ENCODE results near the gene ZMAT3.

Gene ZMAT3

DNA sequence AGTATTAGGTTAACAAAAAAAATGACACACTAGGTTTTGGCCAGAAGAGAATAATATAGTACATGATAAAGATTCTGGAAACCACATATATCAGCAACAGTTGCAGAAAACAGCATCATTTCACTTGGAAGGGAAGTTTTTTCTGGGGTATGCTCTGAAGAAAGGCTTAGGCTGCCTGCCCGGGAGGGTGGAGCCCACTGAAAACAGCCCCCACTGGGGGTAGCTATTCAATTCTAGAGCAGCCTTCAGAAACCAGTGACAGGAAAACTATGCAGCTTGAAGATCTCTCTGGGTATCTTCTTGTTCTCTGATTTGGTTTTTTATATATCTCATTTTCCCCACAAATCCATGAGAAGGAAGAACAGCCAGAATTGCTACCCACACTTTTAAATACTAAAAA lies 43.2 kb downstream of the ZMAT3 start:
- DNase-seq (ENCODE audit: extremely low spot score, insufficient read length, low read depth) (no peak), FAIRE-seq (no peak)

DNA sequence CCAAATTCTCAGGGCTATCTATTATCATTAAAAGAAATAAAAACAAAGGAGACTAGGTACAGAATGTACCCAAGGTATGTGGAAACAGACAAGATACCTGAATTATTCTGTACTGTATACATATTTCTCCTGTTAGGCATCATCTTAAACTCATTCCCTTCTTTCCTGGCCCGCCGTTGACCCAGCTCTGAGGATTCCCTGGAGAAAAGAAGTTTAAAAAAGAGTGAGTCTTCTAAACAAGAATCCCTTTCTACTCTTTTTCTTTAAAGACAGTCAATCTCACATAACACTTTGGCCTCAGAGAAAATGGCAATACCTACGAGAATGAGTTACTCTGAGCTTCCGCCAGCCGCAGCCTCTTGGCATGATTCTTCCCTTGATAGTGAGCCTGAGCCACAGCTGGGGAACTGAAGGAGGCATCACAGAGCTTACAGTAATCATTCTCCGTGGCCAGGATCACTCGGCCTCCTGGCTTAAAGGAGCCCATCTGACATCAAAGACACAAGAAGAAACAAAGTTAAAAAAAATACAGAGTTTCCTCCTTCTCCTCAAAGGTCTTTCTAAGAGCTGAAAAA lies 44.2 kb downstream of the ZMAT3 start:
- no peak for DNase-seq (ENCODE audit: extremely low spot score, insufficient read length, low read depth)

DNA sequence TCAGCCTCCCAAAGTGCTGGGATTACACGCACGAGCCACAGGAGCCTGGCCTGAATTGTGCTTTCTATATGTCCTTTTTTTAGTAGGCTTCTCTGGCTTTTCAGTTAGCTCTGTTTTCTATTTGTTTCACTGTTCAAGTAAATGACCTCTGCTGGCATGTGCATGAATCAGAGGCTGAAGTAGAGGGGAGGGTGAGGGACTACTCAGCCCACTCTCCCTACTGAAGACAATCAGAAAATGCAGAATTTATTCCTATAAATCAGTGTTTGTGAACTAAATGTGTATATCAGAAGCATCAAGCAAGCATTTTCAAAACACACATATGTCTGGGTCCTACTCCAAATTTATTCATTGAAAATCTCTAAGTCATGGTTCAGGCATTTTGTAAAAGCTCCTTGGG lies 45.0 kb downstream of the ZMAT3 start:
- no peak for FAIRE-seq
- no peak for DNase-seq (ENCODE audit: extremely low spot score, insufficient read length, low read depth)

More for the DNA sequence above, 44.2 kb downstream of the ZMAT3 start:
- no peak for FAIRE-seq

DNA sequence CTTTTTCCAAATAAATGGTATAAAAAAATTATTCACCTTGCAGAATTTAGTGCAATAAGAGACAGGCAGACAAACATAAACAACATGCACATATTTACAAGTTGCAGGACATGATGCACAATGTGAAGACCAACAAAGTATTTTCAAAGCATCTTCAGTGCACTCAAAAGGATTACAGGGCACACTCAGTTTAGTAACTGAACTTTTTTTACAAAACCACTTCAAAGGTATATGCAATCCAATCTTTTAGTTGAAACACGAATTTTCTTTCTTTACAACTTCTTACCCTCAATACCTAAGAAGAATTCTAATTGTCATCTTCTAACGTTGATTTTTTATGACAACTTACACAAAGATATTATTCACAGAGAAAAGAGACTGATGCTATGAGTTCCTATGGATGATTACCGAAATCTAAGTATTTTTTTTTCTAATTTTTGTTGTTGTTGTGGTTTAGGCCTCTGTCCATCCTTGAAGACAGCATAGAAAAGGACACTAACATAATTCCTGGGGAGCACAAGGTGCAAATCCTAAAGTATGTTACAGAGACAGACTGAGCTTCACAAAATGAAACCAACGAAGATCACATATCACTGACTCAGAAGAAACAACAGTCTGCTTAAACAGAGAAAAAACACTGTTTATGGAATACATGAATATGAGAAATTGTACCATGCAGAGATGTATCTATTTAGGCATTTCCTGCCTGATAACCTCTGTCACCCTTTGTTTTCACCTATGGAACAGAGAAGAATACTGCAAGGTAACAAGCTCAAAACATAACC lies 50.3 kb downstream of the ZMAT3 start:
- no peak for DNase-seq (ENCODE audit: extremely low spot score, insufficient read length, low read depth)
- no peak for FAIRE-seq

DNA sequence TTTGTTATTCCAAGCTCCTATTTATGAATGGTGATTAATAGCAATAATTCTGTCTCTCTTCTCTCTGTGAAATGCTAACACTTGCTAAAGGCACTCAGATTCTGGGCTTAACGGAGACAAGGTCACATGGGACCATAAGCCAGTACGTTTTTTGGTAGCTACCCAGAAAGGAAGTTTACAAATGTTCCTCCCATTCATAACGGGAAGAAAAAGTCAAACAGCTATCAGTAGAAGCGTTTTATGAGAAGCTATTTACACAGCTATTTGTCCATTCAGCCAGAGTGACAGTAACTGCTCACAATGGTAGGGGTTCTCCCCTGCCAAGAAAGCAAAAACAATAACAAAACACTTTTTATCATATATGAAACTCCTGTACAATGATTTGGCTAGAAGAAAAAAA lies 51.5 kb downstream of the ZMAT3 start:
- peak; percentile 52 for FAIRE-seq
- no peak for DNase-seq (ENCODE audit: extremely low spot score, insufficient read length, low read depth)

DNA sequence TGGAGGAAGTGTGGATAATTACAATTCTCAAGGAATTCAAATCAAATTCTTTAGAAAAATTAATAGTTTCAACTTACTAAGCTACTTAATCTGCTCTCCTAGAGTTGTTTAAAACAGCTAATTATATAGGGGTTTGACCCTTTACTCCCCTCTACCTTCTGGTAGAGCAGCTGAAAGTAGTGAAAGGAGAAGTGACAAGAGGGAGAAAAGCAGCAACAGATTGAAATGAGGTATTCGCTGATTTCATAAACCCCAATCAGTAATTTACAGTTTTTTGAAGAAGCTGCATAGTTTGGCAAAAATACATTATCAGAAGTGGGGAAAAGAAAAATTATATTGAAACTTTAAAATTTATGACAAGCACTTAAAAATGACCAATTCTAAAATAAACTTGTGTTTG lies 52.8 kb downstream of the ZMAT3 start:
- FAIRE-seq (peak; percentile 56), DNase-seq (ENCODE audit: extremely low spot score, insufficient read length, low read depth) (no peak)

DNA sequence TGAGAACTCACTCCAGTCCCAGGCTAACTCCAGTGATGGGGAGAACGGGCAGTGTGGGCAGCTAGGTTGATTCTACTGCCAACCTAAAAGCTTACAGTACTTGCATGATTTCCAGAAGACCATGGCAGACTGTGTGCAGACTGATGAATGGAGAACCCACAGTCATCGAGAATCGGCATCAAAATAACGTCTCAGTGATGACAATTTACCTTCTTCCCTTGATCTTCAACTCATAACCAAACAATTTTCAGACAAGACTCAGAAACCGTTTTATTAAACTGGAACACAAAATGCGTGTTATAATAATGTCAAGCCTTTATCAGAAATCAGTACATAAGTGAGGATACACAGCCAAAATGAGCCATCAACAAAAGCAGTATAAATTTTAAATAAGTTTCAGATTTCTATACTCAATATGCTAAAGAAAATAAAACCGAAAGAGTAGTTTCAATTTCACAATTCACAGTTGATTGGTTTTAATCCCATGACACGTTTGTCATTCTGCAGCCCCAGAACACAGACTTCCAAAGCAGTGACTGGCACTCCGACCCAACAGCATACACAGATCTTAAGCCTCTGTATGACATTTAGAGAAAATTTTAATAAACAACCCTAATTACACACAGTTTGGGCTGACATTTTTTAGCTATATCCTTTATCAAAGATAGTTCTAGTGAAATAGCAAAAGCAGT lies 54.5 kb downstream of the ZMAT3 start:
- FAIRE-seq (peak; percentile 79), DNase-seq (ENCODE audit: extremely low spot score, insufficient read length, low read depth) (no peak)

DNA sequence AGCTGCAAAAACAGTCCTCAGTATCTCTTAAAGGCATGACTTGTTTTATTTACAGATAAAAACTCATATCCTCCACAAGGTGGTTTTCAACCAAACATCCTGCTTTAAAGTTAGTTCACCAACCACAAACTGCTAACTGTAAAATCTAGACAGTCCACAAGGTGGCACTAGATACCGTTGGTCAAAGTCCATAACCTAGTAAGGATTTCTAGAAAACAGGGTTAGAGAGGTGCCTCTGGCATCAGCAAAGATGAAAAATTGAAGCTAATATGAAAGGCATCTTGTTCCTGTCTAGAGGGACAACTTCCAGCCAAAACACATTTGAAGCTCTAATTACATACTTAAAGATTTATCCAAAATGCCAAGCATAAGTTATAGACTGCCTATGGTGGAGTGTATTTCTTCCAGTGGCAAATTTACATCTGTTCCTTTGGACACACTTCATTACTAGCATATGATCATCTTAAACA lies 56.0 kb downstream of the ZMAT3 start:
- peak; percentile 94 for FAIRE-seq
- DNase-seq (ENCODE audit: extremely low spot score, insufficient read length, low read depth) = no peak

DNA sequence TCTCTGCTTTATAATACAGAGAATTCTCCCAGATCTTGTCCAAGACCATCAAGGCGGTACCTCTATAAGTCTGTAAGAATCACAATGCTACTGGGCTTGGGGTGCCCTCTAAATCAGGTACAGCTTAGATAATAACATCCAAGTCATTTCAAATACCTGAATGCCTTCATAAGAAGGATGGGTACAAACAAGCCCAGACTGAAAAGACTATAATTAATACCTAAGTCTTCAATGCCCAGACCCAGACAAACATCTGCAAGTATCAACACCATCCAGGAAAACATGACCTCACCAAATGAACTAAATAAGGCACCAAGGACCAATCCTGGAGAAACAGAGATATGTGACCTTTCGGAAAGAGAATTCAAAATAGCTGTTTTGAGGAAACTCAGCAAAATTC lies 65.9 kb downstream of the ZMAT3 start:
- DNase-seq (ENCODE audit: extremely low spot score, insufficient read length, low read depth) (no peak), FAIRE-seq (no peak)

DNA sequence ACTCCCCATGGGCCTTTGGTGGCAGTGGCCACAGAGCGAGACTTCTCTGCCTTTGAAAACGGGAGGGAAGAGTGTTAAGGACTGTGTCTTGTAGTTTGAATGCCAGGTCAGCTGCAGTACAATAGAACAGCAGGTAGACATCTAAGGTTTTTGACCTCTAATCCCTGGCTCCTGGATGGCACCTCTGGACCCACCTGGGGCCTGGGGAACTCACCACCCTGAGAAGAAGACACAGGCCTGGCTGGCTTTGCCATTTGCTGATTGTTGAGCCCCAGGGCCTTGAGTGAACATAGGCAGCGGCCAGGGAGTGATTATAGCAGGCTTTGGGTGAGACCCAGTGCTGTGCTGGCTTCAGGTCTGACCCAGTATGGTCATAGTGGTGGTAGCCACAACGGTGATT lies 66.4 kb downstream of the ZMAT3 start:
- FAIRE-seq (no peak), DNase-seq (ENCODE audit: extremely low spot score, insufficient read length, low read depth) (no peak)

DNA sequence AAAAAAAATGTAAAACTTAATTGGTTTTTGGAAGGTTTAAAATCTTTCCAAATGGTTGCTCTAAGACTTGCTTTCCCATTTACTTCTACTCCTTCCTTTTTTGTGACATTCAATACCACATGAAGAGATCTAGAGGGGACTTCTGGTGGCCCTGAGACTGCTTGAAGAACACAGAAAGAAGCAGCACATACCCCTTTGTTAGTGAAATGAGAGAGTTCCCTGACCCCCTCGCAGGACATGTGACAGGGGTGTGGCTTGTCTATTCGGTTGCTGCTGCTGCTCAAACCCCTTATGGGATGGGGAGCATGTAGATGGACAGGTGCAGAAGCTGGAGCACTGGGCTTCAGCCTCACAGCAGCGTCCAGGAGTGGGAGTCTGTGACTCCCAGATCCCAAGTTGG lies 71.0 kb downstream of the ZMAT3 start:
- FAIRE-seq (no peak), DNase-seq (ENCODE audit: extremely low spot score, insufficient read length, low read depth) (no peak)

DNA sequence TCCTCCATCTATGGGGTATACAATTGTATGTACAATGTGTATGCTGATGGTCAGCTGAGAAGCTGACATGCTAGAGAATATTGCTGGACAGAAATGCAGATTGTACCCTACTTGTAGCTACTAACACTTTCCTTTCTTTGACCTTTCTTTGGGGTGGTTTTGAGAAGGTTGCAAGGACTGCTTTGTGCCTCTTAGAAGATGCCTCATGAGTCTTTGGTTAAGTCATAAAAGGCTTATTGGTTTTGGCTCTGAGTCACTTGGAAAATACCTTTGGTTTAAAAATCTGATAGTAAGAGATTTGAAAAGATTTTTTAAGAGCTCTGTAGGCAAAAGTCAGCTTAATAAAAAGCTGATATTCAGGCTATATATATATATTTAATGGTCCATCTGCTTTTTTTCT lies 71.5 kb downstream of the ZMAT3 start:
- DNase-seq (ENCODE audit: extremely low spot score, insufficient read length, low read depth) (no peak), FAIRE-seq (no peak)

DNA sequence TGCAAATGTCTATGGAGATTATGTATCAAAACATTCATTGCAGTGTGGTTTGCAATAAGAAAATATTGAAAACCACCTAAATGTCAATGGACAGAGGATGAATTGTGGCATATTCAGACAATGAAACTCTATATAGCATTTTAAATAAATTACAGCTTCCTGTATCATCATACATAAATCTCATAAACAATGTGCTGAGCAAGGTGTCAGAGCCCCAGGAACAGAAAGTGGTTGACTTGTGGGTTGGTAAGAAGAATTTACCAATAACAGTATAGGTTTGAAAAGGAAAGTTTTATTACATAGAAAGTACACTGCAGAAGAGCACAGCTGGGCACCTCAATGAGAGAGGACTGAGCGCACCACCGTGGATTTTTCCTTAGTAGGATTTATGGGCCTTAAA lies 75.2 kb downstream of the ZMAT3 start:
- DNase-seq (ENCODE audit: extremely low spot score, insufficient read length, low read depth) (no peak), FAIRE-seq (no peak)

DNA sequence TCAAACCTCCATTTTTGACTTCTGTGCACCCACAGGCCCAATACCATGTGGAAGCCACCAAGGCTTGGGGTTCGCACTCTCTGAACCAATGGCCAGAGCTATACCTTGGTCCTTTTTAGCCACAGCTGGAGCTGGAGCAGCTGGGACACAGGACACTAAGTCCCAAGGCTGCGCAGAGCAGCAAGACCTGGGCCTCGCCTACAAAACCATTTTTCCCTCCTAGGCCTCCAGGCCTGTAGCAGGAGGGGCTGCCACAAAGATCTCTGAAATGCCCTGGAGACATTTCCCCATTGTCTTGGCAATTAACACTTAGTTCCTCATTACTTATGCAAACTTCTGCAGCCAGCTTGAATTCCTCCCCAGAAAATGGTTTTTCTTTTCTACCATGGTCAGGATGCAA lies 81.3 kb downstream of the ZMAT3 start:
- FAIRE-seq = no peak

DNA sequence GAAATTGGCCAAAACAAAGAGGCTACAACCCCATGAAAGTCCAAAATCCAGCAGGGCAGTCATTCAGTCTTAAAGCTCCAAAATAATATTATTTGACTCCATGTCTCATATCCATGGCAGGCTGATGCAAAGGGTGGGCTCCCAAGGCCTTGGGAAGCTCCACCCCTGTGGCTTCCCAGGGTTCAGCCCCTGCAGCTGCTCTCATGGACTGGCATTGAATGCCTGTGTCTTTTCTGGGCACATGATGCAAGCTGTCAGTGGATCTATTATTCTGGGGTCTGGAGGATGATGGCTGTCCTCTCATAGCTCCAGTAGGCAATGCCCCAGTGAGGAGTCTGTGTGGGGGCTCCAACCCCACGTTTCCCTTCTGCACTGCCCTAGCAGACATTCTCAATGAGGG lies 81.8 kb downstream of the ZMAT3 start:
- FAIRE-seq (no peak), DNase-seq (ENCODE audit: extremely low spot score, insufficient read length, low read depth) (no peak)

More for the DNA sequence above, 81.3 kb downstream of the ZMAT3 start:
- no peak for DNase-seq (ENCODE audit: extremely low spot score, insufficient read length, low read depth)

DNA sequence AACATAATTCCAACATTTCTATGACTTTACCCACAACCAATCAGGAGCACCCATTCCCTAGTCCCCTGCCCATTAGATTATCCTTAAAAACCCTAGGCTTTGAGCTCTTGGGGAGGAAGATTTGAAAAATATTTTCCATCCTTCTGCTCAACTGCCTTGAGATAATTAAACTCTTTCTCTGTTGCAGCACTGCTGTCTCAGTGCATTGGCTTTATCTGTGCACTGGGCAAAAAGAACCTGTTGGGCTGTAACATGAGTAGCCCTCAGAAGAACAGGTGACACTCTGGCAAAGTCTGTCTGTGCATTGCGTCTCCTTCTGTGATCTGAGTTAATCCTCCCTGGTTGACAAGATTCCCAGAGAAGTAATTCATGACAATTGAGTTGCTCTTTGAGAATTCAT lies 83.9 kb downstream of the ZMAT3 start:
- DNase-seq (ENCODE audit: extremely low spot score, insufficient read length, low read depth) (no peak), FAIRE-seq (no peak)

DNA sequence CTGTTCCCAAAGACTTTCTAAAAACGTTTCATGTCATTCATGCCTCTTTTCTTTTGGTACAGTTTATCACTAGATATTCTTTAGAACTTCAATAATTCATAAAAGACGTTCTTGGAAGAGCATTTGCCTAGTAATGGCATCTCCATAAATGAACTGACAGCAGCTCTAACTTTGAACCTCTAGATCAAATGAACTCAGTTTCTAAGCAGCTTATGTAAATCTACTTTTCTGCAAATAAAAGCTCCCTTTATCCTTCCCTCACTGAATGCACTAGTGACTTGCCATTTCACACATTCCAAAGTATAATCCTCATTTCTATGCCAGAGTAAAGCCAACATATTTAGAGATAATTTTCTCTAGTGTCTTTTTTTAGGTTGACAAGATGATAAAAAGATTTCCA lies 85.2 kb downstream of the ZMAT3 start:
- no peak for FAIRE-seq
- DNase-seq (ENCODE audit: extremely low spot score, insufficient read length, low read depth) = no peak

DNA sequence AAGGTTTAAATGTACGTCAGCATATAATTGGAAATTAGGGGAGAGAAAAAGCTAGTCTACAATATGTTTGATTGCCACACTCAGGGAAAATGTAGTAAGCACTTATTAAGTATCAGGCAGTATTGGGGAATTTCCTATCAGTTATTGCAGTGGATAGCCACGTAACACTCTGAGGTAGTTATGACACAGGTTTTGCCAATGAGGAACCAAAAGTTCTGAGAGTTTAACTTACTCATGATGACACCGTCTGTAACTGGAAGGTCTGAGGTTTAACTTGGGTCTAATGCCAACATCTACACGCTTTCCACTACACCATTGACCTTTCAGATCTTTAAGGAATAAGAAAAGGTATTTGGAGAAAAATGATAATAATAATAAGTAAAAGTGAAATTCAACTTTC lies 89.5 kb downstream of the ZMAT3 start:
- FAIRE-seq (peak; percentile 62), DNase-seq (ENCODE audit: extremely low spot score, insufficient read length, low read depth) (no peak)

DNA sequence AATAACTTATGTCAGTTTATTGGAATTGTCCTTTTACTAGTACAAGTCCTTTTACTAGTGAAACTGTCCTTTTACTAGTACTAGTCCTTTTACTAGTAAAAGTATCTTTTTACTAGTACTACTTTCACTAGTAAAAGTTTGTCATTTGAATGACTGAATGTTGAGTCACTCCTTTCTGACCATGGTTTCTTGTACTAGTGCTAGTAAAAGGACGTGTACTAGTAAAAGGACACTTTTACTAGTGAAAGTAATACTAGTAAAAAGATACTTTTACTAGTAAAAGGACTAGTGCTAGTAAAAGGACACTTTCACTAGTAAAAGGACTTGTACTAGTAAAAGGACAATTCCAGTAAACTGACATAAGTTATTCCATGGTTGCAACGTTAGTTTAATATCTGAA lies 96.3 kb downstream of the ZMAT3 start:
- DNase-seq (ENCODE audit: extremely low spot score, insufficient read length, low read depth) = no peak
- no peak for FAIRE-seq

DNA sequence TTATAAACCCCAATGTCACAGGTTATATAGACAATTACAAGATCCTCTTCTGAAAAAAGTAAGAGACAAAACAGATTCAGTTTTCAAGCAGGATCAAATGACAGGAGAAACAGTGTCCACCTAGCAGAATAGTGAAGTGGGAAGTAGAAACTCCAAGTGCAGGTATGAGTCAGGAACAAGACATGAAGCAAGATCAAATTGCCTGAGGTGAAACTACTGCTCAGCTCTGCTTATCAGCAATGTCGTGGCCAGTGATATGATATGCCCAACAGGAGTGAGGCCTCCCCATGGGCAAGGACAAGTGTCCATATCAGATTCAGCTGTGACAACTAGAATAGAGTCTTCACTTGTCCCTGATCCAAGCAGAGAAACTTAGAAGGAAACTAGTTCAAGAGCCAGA lies 100.0 kb downstream of the ZMAT3 start:
- FAIRE-seq (no peak), DNase-seq (ENCODE audit: extremely low spot score, insufficient read length, low read depth) (no peak)

DNA sequence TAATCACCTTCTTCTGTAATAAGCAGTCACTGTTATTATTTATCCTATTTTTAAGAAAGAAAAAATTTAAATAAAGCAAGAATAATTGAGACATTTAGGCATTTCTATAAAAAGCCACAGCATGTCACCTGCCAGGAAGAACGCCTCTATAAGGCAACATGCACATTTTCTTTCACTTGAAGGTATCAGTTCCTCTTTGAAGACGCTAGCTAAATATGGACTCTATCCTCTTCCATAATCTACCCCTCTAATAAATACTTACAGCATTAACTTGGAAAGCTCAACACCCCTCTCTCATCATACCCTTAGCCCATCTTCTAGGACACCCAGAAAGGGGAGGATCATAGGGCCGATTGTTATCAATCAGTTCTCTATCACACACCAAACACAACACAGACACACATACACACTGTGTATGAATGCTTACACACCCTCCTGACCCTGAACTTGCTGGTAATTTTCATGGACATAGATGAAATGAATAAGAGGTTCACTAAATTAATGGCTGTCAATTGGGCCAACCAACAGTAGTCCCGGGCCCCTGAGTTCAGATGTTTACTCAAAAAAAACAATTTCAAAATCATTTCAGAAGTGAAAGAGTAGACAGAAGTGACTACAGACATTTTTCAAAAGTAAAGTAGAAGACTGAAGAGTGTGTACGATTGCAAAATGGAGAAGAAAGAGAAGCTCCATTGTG lies 102.5 kb downstream of the ZMAT3 start:
- peak; percentile 92 for FAIRE-seq
- no peak for DNase-seq (ENCODE audit: extremely low spot score, insufficient read length, low read depth)
